ENCODE measurements around the gene CSK.

CSK gene

GRCh38 chr15:74788042-74788682 is 6.3 kb downstream of the CSK start:
- DNase-seq = peak; percentile 64

GRCh38 chr15:74788683-74789151 is 6.8 kb downstream of the CSK start:
- DNase-seq = no peak

- DNase-seq = no peak
Measured at GRCh38 chr15:74789171-74789631, 7.3 kb downstream of the CSK start.

- no peak for DNase-seq
Measured at GRCh38 chr15:74789741-74790079, 7.8 kb downstream of the CSK start.

GRCh38 chr15:74790080-74790916 is 8.4 kb downstream of the CSK start:
- no peak for DNase-seq

DNA sequence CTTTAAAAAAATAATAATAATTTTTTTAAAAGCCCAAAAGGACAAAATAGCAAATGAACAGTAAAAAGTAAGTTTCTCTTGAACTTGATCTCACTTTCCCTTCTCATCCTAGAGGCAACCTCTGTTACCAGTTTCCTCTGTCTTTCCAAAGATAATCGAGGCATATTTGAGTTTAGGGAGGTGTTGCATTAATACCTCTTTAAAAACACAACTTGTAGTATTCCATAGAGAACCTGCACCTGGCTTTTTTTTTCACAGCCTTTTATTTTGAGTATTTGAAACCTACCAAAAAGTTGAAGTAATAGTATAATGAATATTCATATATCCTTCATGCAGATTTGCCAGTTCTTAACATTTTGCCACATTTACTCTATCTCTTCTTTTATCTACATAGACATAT is 9.1 kb downstream of the CSK start:
- no peak for DNase-seq

DNA sequence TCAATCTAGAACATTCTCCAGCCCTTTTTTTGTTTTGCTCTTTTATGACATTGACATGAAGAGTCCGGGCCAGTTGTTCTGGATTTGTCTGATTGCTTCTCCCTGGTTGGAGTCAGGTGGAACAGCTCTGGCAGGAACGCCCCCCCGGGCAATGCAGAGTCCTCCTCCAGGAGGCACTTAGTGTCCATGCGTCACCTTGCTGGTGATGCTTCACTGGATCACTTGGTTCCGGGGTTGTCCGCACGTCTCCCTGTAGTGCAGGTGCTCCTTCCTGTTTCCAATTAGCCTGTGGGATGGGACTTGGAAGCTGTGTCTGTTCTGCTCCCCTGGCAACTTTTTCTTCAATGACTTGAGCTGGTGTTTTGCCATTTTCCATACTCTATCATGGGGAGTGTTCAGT is 9.8 kb downstream of the CSK start:
- no peak for DNase-seq

GRCh38 chr15:74792227-74793016 is 10.5 kb downstream of the CSK start:
- no peak for DNase-seq

- DNase-seq = peak; percentile 55
Measured at GRCh38 chr15:74793135-74794028, 11.5 kb downstream of the CSK start.

DNA sequence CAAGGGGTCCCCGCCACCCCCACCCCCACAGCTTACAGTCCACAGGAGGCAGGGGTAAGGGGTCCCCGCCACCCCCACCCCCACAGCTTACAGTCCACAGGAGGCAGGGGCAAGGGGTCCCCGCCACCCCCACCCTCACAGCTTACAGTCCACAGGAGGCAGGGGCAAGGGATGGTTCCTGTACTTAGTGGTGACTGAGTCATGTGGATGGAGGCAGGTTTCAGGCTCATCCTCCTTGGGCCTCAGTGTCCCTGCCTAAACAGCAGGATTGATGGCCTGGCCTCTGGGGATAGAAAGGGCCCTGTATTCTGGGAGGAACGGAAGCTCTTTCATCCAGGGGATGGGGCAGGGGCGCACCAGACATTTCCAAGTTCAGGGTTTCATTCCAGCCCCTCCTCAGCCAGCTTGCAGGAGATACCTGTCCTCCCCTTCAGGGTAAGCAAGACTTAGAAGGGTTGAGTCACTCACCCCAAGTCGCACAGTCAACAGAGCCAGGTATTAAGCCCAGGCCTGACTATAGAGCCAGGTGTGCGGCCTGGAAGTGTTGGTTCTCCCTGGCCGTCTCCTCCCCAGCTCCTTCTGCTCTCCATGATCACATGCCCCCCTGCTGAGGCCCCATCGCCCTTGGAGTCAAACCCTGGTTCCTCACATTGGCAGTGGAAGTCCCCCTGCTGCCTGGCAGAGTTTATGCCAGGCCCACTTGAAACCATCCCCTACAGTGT is 12.5 kb downstream of the CSK start:
- DNase-seq = no peak

GRCh38 chr15:74794970-74795349 is 13.1 kb downstream of the CSK start:
- DNase-seq = no peak

GRCh38 chr15:74795966-74796625 is 14.2 kb downstream of the CSK start:
- DNase-seq = no peak

GRCh38 chr15:74798388-74799254 is 16.7 kb downstream of the CSK start:
- DNase-seq = no peak

- DNase-seq = no peak
Measured at GRCh38 chr15:74799255-74799855, 17.5 kb downstream of the CSK start.

- peak; percentile 73 for DNase-seq
Measured at GRCh38 chr15:74799856-74800558, 18.1 kb downstream of the CSK start.

DNA sequence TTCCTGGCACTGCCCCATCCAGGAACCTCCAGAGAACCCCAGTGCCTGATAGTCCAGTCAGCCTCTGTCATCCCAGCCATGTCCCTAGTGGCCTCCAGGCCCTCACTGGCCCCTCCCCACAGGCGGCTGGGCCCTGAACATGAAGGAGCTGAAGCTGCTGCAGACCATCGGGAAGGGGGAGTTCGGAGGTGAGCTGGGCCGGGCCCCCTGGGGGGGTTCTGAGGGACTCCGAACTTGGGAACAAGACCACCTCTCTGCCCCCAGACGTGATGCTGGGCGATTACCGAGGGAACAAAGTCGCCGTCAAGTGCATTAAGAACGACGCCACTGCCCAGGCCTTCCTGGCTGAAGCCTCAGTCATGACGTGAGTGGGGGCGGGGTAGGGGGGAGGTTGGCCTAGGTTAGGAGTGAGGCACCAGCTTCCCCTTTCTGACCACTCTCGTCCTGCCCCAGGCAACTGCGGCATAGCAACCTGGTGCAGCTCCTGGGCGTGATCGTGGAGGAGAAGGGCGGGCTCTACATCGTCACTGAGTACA is 18.7 kb downstream of the CSK start:
- DNase-seq = no peak

GRCh38 chr15:74801311-74801997 is 19.6 kb downstream of the CSK start:
- DNase-seq = no peak

GRCh38 chr15:74802290-74802689 is 20.4 kb downstream of the CSK start:
- DNase-seq = no peak
